Right lobe of liver (tissue), 6 donors: ENCODE data around the gene ASPDH. TPM values are rescaled to one million over a fixed set of nuclear protein-coding genes. Genes with fewer than 3 reads are reported as not detected.

ENCODE experiments used
- ATAC-seq, 4 donors: fragments of 200-7000 bp; cut with Tn5 transposase; one replicate each; pipeline ENCODE4 v1.9.1; 2020; ENCODE audit warnings: mild to moderate bottlenecking in 4 of 4, moderate library complexity in 4 of 4
- DNase-seq, 3 donors: peaks; one replicate each; pipeline ENCODE4 v3.0.0-alpha.2; 2020
- H3K27ac ChIP-seq, 3 donors: fragments of 200-600 bp; one replicate each; pipeline ENCODE4 v1.8.0; 2022
- H3K27me3 ChIP-seq, 2 donors: fragments of 200-600 bp; one replicate each; pipeline ENCODE4 v1.8.0; 2022
- H3K36me3 ChIP-seq, 4 donors: fragments of 200-600 bp; sonication (generic) in 1 of 4; one replicate each; pipeline versions ENCODE4 v1.5.1 to v1.8.0; 2017 to 2022; ENCODE audit warnings: control low read depth in 1 of 4
- H3K4me1 ChIP-seq, 4 donors: fragments of 200-600 bp; sonication (generic) in 1 of 4; one replicate each; pipeline versions ENCODE4 v1.5.1 to v1.8.0; 2017 to 2022; ENCODE audit warnings: control low read depth in 1 of 4
- H3K4me3 ChIP-seq, 3 donors: fragments of 200-600 bp; one replicate each; pipeline ENCODE4 v1.8.0; 2022
- H3K9me3 ChIP-seq, 4 donors: fragments of 200-600 bp; sonication (generic) in 1 of 4; one replicate each; pipeline versions ENCODE4 v1.5.1 to v1.8.0; 2017 to 2022; ENCODE audit warnings: control low read depth in 1 of 4
- POLR2A ChIP-seq: fragments of 450-650 bp; IDR thresholded peaks from one replicate; pipeline ENCODE4 v1.6.1; 2017; ENCODE audit warnings: antibody characterized with exemption, mild to moderate bottlenecking
- WGBS: methylation state at CpG from one replicate; pipeline ENCODE4 v1.1.6; 2018; ENCODE audit warnings: low coverage, low lambda C conversion rate; ENCODE audit not compliant: insufficient coverage; ENCODE audit errors: missing lambda C conversion rate; 5-methylcytosine and 5-hydroxymethylcytosine counted together
- intact Hi-C, 2 donors: fragments of 100-400 bp; cut with DNase I; formaldehyde crosslinking; loops; one replicate each; pipeline versions ENCODE4 v1.11.2 to v1.14.1; 2022
- total RNA-seq, 6 experiments: library from RNA; depleted of rRNA in 2 of 6; stranded (reverse); fragments of >200 nt in 2 of 6; fragmentation: NEBNext Ultra II Directional in 3 of 6; extraction: Animal tissue kit (Norgen Biotek cat#: 25700) in 3 of 6; gene quantifications; one replicate each; pipeline versions ENCODE4 v1.1.0 to v1.2.4, GENCODE V29; 2016 to 2023
- TF ChIP-seq, protein P1 (sequence below), 4 donors: fragments of 200-600 bp in 3 of 4; fragments of 450-650 bp in 1 of 4; IDR thresholded peaks; one replicate each; pipeline versions ENCODE4 v1.5.1 to v1.8.0; 2016 to 2022; ENCODE audit warnings: antibody characterized with exemption in 4 of 4, mild to moderate bottlenecking in 2 of 4
- donor health status: DM: no; HTN: yes; CAD: no.
- donor health status: DM: no; HTN: no; CAD: no.
- donor health status: DM: no; HTN: no; CAD: no.
- donor health status: DM: no; HTN: yes; CAD: no.
- donor health status: DM: no; HTN: yes; CAD: no.

ASPDH gene
- total RNA-seq, 6 experiments from 2014 or later: 22.1 to 67.8 (median 44.8) TPM

DNA sequence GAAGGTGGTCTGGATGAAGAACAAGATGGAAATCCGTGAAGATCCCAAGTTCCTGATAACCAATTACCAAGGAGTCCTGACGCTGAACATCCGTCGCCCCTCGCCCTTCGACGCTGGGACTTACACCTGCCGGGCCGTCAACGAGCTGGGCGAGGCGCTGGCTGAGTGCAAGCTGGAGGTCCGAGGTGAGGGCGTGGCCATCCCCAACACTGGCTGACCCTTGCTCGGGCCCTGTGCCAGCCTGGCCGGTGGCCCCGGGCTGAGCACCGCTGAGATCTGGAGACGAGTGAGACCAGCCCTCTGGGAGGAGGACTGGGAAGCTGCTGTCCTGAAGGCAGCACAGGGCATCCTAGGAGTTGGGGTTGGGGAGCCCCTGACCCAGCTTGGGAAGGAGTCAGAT is 49.4 kb downstream of the ASPDH start:
- TF ChIP-seq, protein P1, sequence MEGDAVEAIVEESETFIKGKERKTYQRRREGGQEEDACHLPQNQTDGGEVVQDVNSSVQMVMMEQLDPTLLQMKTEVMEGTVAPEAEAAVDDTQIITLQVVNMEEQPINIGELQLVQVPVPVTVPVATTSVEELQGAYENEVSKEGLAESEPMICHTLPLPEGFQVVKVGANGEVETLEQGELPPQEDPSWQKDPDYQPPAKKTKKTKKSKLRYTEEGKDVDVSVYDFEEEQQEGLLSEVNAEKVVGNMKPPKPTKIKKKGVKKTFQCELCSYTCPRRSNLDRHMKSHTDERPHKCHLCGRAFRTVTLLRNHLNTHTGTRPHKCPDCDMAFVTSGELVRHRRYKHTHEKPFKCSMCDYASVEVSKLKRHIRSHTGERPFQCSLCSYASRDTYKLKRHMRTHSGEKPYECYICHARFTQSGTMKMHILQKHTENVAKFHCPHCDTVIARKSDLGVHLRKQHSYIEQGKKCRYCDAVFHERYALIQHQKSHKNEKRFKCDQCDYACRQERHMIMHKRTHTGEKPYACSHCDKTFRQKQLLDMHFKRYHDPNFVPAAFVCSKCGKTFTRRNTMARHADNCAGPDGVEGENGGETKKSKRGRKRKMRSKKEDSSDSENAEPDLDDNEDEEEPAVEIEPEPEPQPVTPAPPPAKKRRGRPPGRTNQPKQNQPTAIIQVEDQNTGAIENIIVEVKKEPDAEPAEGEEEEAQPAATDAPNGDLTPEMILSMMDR (IDR thresholded peaks at IDR 0.05): no peak
- TF ChIP-seq POLR2A: no peak
- no peaks in the 10 kb centered on the region for H3K27me3 ChIP-seq
- intact Hi-C loops: no loop called here
- no peak for DNase-seq
- no peaks in the 10 kb centered on the region for H3K9me3 ChIP-seq
- no CpG with 5 or more reads among the region's 19 CpGs for WGBS
- peaks cover 0 to 7% (median 0%) of the 10 kb centered on the region in 4 donors for H3K4me1 ChIP-seq
- no peaks in the 10 kb centered on the region for H3K36me3 ChIP-seq
- no peak overlapping the region for H3K27ac ChIP-seq
- no peak for ATAC-seq
- H3K4me3 ChIP-seq: no peak overlapping the region

DNA sequence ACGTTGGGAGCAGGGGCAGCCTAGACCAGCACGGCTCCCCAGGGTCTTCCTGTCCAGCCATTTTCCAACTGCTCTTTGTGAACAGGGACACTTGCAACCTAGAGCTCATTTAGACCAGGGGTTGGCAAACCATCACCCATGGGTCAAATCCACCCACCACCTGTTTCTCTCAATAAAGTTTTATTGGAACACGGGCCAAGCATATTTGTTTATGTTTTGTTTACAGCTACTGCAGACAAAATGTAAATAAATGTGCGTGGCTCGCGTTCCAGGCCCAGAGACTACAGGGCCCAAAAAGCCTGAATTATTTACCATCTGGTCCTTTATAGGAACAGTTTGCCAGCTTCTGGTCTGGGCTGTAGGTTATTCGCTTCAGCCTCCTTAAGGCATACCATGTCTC is 50.7 kb downstream of the ASPDH start:
- H3K4me3 ChIP-seq: no peak overlapping the region
- no peak for DNase-seq
- no peak for ATAC-seq
- H3K9me3 ChIP-seq: no peaks in the 10 kb centered on the region
- H3K27me3 ChIP-seq: no peaks in the 10 kb centered on the region
- no peak overlapping the region for H3K27ac ChIP-seq
- no peak for TF ChIP-seq POLR2A
- TF ChIP-seq, protein P1 (IDR thresholded peaks at IDR 0.05): no peak
- H3K36me3 ChIP-seq: no peaks in the 10 kb centered on the region
- H3K4me1 ChIP-seq: peaks cover 0 to 7% (median 0%) of the 10 kb centered on the region in 4 donors
- 74% methylated on average over 7 of the region's 7 CpGs for WGBS
- intact Hi-C loops: no loop called here

Other genes starting within 250 kb of the ASPDH start
- 1 to 10 TPM in 5 of 6 experiments, under 1 TPM in 1; 0.92 to 3.0 (median 2.3) TPM for gene KCNC3, start 184.5 kb downstream of the ASPDH start, total RNA-seq
- 1 to 10 TPM in 3 of 6 experiments, under 1 TPM in 3; 0.19 to 2.2 (median 1.0) TPM for gene NAPSA, start 148.3 kb downstream of the ASPDH start, total RNA-seq
- gene NR1H2, start 137.5 kb downstream of the ASPDH start, total RNA-seq: 10 to 100 TPM; 23.6 to 57.9 (median 33.8) TPM
- 10 to 100 TPM in 2 of 6 experiments, 1 to 10 TPM in 4; 6.2 to 13.1 (median 9.2) TPM for gene POLD1, start 129.6 kb downstream of the ASPDH start, total RNA-seq
- under 1 TPM in 1 of 6 experiments, not detected in 5; 0.51 TPM for gene SPIB, start 95.0 kb downstream of the ASPDH start, total RNA-seq
- under 1 TPM in 3 of 6 experiments, not detected in 3; 0.12 to 0.56 (median 0.30) TPM for gene MYBPC2, start 81.0 kb downstream of the ASPDH start, total RNA-seq
- gene EMC10, start 37.4 kb downstream of the ASPDH start, total RNA-seq: 10 to 100 TPM; 48.6 to 82.8 (median 74.2) TPM
- 1 to 10 TPM in 5 of 6 experiments, under 1 TPM in 1; 0.68 to 2.3 (median 1.5) TPM for gene GARIN5A, start 37.1 kb downstream of the ASPDH start, total RNA-seq
- 10 to 100 TPM; 15.0 to 27.5 (median 19.1) TPM for gene JOSD2, start 2.7 kb downstream of the ASPDH start, total RNA-seq
- 1 to 10 TPM in 1 of 6 experiments, under 1 TPM in 5; 0.22 to 1.2 (median 0.52) TPM for gene LRRC4B, start 54.5 kb upstream of the ASPDH start, total RNA-seq
- gene SYT3, start 126.0 kb upstream of the ASPDH start, total RNA-seq: not detected
- not detected for gene C19orf81, start 135.5 kb upstream of the ASPDH start, total RNA-seq
- gene SHANK1, start 205.9 kb upstream of the ASPDH start, total RNA-seq: under 1 TPM in 4 of 6 experiments, not detected in 2; 0.07 to 0.62 (median 0.25) TPM
- gene CLEC11A, start 209.5 kb upstream of the ASPDH start, total RNA-seq: 1 to 10 TPM; 1.7 to 9.9 (median 5.0) TPM